Memory B cell (primary cell): Measurements from ENCODE around the gene SGO2.

Experiments
- ATAC-seq: fragments of 150-1000 bp; cut with Tn5 transposase; 2 replicates; pipeline ENCODE4 v1.10.0; 2021; ENCODE audit warnings: low read depth, mild to moderate bottlenecking, moderate library complexity
- DNase-seq, 2 donors: peaks; one replicate each; pipeline ENCODE4 v3.0.0; 2022; ENCODE audit warnings: low spot score in 2 of 2
- H3K27ac Mint-ChIP-seq: one replicate; pipeline ENCODE4 v1.8.0; 2022; ENCODE audit warnings: mild to moderate bottlenecking, moderate library complexity, mixed read lengths
- H3K27me3 Mint-ChIP-seq: one replicate; pipeline ENCODE4 v1.8.0; 2022; ENCODE audit warnings: mixed read lengths
- H3K36me3 Mint-ChIP-seq: one replicate; pipeline ENCODE4 v1.8.0; 2022; ENCODE audit warnings: mild to moderate bottlenecking, mixed read lengths
- H3K4me1 Mint-ChIP-seq: one replicate; pipeline ENCODE4 v1.8.0; 2022; ENCODE audit warnings: mixed read lengths
- H3K4me3 Mint-ChIP-seq: one replicate; pipeline ENCODE4 v1.8.0; 2022; ENCODE audit warnings: mild to moderate bottlenecking, moderate library complexity, mixed read lengths
- H3K9me3 Mint-ChIP-seq: one replicate; pipeline ENCODE4 v1.8.0; 2022; ENCODE audit warnings: mixed read lengths

The SGO2 gene, protein sequence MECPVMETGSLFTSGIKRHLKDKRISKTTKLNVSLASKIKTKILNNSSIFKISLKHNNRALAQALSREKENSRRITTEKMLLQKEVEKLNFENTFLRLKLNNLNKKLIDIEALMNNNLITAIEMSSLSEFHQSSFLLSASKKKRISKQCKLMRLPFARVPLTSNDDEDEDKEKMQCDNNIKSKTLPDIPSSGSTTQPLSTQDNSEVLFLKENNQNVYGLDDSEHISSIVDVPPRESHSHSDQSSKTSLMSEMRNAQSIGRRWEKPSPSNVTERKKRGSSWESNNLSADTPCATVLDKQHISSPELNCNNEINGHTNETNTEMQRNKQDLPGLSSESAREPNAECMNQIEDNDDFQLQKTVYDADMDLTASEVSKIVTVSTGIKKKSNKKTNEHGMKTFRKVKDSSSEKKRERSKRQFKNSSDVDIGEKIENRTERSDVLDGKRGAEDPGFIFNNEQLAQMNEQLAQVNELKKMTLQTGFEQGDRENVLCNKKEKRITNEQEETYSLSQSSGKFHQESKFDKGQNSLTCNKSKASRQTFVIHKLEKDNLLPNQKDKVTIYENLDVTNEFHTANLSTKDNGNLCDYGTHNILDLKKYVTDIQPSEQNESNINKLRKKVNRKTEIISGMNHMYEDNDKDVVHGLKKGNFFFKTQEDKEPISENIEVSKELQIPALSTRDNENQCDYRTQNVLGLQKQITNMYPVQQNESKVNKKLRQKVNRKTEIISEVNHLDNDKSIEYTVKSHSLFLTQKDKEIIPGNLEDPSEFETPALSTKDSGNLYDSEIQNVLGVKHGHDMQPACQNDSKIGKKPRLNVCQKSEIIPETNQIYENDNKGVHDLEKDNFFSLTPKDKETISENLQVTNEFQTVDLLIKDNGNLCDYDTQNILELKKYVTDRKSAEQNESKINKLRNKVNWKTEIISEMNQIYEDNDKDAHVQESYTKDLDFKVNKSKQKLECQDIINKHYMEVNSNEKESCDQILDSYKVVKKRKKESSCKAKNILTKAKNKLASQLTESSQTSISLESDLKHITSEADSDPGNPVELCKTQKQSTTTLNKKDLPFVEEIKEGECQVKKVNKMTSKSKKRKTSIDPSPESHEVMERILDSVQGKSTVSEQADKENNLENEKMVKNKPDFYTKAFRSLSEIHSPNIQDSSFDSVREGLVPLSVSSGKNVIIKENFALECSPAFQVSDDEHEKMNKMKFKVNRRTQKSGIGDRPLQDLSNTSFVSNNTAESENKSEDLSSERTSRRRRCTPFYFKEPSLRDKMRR

DNA sequence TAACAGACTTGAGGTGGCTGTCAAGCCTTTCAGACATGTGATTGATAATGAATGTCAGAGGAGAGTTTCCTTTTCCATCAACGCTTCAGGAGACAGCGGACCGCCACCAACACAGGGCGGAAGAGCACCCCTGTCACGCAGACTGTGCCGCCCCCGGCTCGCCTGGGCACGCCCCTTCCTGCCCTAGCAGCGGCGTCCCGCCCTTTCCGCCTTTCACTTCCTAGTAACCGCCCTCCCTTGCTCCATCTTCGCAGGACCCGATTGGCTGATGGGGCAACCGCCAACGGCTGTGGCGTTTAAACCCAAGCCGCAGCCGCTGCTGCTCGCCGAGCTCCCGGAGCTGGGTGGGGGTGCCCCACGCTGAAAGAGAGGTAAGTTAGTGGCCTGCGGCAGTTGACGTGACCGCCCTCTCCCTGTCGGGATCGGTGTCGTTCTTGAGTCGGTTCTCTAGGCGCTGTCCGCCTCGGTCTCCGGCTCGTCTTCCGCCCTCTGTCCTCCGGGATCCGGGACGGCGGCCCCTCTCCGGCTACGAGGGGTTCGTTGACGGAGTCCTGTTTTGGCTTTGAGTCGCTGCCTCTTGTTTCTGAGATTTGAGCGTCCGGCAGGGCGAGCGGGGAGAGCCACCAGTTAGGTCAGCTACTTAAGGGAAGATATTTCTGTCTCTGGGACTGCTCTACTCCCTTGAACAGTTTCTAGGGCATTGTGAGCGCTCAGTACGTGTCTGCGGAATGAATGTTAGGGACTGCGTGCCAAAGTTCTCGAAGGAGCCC, at the start of gene SGO2:
TSS of gene SGO2 (plus strand) at position 326 of the 770 bp plus-strand sequence. CDS start 6,769 bp downstream, outside the sequence.
- H3K9me3 Mint-ChIP-seq = no peaks in the 10 kb centered on the region
- H3K27ac Mint-ChIP-seq = peak within 1 kb of the TSS; percentile 65
- peaks cover 4% of the 10 kb centered on the region for H3K4me1 Mint-ChIP-seq
- H3K27me3 Mint-ChIP-seq = peaks cover 1% of the 10 kb centered on the region
- ATAC-seq (peak; percentile 100), DNase-seq (peak; percentile 90 to 92)
- H3K36me3 Mint-ChIP-seq = no peaks in the 10 kb centered on the region
- peak within 1 kb of the TSS; percentile 94 for H3K4me3 Mint-ChIP-seq

DNA sequence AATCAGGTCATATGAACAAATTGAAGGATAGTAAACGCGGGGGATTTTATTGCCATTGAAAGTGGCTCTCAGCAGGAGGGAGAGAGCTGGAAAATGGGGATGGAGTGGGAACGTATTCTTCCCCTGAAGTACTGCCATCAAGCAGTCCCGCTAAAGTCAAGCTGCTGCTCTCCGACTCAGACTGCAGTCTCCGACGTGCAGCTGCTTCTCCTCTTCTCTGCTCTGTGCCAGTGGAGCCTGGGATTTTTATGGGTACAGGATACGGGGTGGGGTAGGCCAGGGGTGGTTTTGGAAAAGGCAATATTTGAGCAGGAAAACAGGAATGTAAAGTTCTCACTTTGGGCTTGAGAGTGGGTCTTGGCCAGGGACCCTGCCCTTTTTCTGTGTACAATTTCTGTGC, 49.2 kb upstream of the SGO2 start:
- Mint-ChIP-seq H3K9me3 (no peaks in the 10 kb centered on the region), H3K27me3 (no peaks in the 10 kb centered on the region), H3K27ac (no peak overlapping the region), H3K36me3 (no peaks in the 10 kb centered on the region), H3K4me3 (no peak overlapping the region), H3K4me1 (no peaks in the 10 kb centered on the region)
- DNase-seq (no peak), ATAC-seq (no peak)

DNA sequence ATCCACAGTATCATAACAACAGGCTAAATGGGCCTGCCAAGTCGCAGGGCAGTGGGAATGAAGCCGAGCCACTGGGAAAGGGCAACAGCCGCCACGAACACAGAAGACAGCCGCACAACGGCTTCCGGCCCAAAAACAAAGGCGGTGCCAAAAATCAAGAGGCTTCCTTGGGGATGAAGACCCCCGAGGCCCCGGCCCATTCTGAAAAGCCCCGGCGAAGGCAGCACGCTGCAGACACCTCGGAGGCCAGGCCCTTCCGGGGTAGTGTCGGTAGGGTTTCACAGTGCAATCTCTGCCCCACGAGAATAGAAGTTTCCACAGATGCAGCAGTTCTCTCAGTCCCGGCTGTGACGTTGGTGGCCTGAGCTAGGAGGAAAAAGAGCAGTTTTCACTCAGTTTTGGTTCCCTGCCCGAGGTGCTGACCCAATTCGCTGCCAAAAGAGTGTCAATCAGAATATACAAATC, 48.3 kb upstream of the SGO2 start:
- Mint-ChIP-seq H3K36me3 (no peaks in the 10 kb centered on the region), H3K4me3 (no peak overlapping the region), H3K9me3 (no peaks in the 10 kb centered on the region), H3K27ac (no peak overlapping the region), H3K4me1 (no peaks in the 10 kb centered on the region), H3K27me3 (no peaks in the 10 kb centered on the region)
- no peak for DNase-seq
- no peak for ATAC-seq

DNA sequence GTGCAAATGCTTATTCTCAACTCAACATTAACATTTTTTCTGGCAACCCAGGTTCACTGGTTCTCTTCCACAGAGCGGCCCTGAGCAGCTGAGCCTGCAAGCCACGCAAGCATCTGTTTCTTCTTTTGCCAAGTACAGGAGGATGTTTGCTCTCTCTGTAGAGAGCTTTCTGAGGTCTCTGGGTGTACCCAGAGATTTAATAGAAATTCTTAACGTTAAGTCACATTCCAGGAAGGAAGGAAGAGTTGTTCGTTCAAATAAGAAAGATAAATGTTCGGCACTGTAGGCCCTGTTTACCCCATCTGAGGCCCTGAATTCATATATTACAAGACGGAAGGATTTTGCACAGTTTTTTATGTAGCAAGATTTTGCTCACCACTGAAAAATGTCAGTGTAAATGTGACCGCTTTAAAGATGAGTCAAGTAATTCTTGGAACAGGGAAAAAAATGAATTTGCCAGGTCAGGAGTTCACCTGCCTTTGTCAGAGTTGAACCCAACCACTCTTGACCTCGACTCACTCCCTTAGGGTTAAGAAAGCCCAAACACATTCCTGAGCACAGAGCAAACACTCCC, 46.2 kb upstream of the SGO2 start:
- Mint-ChIP-seq H3K9me3 (no peaks in the 10 kb centered on the region), H3K27ac (no peak overlapping the region), H3K36me3 (no peaks in the 10 kb centered on the region), H3K4me1 (no peaks in the 10 kb centered on the region), H3K27me3 (peaks cover 5% of the 10 kb centered on the region), H3K4me3 (no peak overlapping the region)
- no peak for ATAC-seq
- no peak for DNase-seq

DNA sequence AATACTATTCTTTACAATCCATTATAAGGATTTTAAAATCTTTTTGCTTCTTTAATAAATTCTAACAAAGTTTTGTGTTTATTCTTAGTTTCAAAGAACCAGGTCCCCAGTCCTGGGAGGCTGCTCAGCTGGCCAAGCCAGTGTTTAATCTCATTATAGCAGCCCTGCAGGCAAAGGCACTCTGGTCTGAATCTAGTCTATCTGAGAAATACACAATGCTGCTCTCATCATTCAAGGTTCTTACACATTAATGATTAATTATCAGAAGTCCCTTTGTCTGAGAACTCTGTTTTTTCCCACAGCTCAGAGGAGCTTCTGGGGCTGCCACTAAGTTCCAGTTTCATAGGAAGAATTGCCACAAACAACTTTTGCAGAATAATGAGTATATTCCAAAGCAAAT, 43.8 kb upstream of the SGO2 start:
- no peak for ATAC-seq
- H3K4me1 Mint-ChIP-seq = no peaks in the 10 kb centered on the region

DNA sequence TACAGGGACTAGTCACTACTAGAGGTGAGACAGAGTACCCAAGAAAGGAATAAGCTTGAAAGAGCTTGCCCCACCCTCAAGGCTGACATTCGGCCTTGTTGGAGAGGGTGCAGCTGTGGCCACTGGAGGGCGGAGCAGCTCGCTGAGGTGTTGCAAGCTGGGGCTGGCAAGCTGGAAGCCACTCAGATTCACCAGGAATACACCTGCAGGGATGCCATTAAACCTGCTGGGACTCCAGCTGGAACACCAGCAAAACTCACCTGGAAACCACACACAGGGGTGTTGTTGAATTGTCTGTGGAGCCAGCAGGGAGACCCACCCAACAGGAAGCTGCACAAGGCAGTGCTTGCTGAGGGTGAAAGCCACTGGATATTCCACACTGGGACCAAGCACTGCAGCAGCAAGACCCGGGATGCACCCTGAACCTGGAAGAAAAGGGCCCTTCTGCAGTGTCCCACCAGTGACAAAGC, 42.2 kb upstream of the SGO2 start:
- ATAC-seq (peak; percentile 59), DNase-seq (no peak)
- no peaks in the 10 kb centered on the region for H3K9me3 Mint-ChIP-seq
- H3K27me3 Mint-ChIP-seq = peaks cover 5% of the 10 kb centered on the region
- H3K4me1 Mint-ChIP-seq = no peaks in the 10 kb centered on the region
- H3K36me3 Mint-ChIP-seq = no peaks in the 10 kb centered on the region
- no peak overlapping the region for H3K27ac Mint-ChIP-seq
- H3K4me3 Mint-ChIP-seq = no peak overlapping the region

More for the DNA sequence above, 43.8 kb upstream of the SGO2 start:
- no peak for DNase-seq
- H3K27ac Mint-ChIP-seq = no peak overlapping the region
- H3K4me3 Mint-ChIP-seq = no peak overlapping the region
- H3K36me3 Mint-ChIP-seq = no peaks in the 10 kb centered on the region
- H3K9me3 Mint-ChIP-seq = no peaks in the 10 kb centered on the region
- peaks cover 5% of the 10 kb centered on the region for H3K27me3 Mint-ChIP-seq

DNA sequence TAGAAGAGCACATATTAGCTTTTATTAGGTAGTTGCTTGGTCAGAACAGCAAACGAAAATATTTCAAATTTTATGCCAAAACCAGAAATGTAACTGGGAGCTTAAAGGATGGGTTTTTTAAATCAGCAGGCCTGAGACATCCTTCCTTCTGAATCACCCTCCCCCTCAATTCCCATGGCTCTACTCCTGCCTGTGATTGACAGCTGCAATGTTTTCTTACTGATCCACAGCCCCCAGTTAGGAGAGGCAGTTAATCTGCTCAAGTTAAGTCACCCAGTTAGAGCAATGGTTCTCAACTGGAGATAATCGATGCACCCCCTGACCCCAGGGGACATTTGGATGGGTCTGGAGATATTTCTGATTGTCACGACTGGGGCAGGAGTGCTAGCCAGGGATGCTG, 41.1 kb upstream of the SGO2 start:
- no peak for ATAC-seq
- H3K27ac Mint-ChIP-seq = no peak overlapping the region
- no peak for DNase-seq
- H3K9me3 Mint-ChIP-seq = no peaks in the 10 kb centered on the region
- H3K4me1 Mint-ChIP-seq = no peaks in the 10 kb centered on the region
- H3K4me3 Mint-ChIP-seq = no peak overlapping the region
- H3K27me3 Mint-ChIP-seq = peaks cover 5% of the 10 kb centered on the region
- H3K36me3 Mint-ChIP-seq = peaks cover 5% of the 10 kb centered on the region

DNA sequence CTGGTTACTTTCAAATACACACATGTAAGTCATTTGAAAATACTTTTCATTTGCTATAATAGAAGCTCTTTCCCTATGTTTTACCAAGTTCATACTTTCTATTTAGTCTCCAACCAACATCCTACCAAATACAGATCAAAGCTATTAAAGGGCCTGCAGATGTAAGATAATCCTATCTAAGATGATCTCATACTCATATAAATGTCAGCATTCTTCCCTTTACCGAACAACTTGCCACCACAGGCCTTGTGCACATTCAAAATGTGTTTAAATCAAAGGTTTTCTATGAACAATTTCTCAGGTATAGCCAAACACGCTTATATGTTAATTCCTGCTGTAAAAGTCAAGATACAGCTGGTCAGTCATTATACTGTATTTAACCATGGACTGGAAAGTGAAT, 39.5 kb upstream of the SGO2 start:
- peaks cover 14% of the 10 kb centered on the region for H3K36me3 Mint-ChIP-seq
- H3K27me3 Mint-ChIP-seq = peaks cover 5% of the 10 kb centered on the region
- H3K4me1 Mint-ChIP-seq = no peaks in the 10 kb centered on the region
- DNase-seq (no peak), ATAC-seq (no peak)
- no peak overlapping the region for H3K27ac Mint-ChIP-seq
- H3K4me3 Mint-ChIP-seq = no peak overlapping the region
- H3K9me3 Mint-ChIP-seq = no peaks in the 10 kb centered on the region

DNA sequence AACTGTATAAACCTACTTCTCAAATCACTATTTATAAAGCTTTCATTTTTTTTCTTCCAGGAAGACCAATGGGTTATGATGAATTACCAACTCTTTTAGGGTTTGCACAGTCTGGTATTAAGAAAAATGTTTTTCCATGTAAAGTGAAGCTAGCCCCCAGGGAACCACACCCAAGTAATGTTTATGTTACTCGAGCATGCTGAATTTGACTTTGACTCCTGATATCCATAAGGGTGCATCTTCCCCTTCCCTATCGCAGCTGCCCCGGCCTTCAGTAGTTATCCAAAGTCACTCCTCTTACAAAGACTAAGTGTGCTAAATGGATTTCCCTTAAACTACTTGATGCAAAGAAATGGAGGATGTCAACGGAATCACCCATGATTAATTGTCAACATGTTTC, 37.8 kb upstream of the SGO2 start:
- H3K36me3 Mint-ChIP-seq = peaks cover 26% of the 10 kb centered on the region
- no peak for DNase-seq
- no peaks in the 10 kb centered on the region for H3K9me3 Mint-ChIP-seq
- H3K4me3 Mint-ChIP-seq = no peak overlapping the region
- H3K27ac Mint-ChIP-seq = no peak overlapping the region
- no peaks in the 10 kb centered on the region for H3K4me1 Mint-ChIP-seq
- no peak for ATAC-seq
- peaks cover 3% of the 10 kb centered on the region for H3K27me3 Mint-ChIP-seq

DNA sequence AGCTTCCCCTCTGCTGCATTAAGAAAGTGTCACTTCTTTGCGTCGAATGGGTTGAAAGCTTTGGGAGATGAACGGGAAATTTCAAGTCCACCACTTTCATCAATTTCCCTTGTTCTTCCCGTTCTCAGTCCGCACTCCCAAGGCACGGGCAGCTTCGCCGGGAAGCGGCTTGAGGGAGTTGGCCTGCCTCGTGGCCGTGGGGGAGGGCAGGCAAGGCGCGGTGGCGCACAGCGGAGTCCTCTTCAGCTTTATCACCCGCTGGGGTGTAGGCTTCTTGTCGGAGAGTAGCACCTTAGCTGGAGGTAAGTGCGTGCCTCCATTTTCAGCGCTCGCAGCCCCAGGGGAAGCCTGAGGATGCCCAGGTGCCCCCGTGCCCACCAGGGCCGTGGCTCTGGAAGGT, 36.0 kb upstream of the SGO2 start:
- no peak for ATAC-seq
- no peaks in the 10 kb centered on the region for H3K4me1 Mint-ChIP-seq
- no peak overlapping the region for H3K27ac Mint-ChIP-seq
- no peak overlapping the region for H3K4me3 Mint-ChIP-seq
- H3K36me3 Mint-ChIP-seq = peaks cover 33% of the 10 kb centered on the region
- peak in 1 of 2 donors; percentile 7 for DNase-seq
- no peaks in the 10 kb centered on the region for H3K27me3 Mint-ChIP-seq
- H3K9me3 Mint-ChIP-seq = no peaks in the 10 kb centered on the region

DNA sequence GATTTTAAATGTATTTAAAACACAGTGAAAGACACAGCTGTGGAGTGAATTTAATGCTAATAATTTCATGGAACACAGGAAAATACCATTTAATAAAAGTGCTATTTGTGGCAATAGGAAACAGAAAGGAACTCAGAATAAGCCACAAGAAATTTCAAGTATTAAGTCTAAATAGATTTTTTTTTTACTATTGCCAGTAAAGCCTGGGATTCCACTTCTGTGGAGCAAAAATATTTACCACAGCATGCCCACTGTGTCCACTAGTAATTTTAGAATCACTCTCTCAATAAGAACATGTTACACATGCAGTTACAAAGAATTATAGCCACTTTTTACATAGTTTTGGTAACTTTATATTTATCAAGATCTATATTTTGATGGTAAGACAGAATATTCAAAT, 33.4 kb upstream of the SGO2 start:
- Mint-ChIP-seq H3K9me3 (no peaks in the 10 kb centered on the region), H3K27ac (no peak overlapping the region), H3K27me3 (no peaks in the 10 kb centered on the region), H3K36me3 (peaks cover 42% of the 10 kb centered on the region), H3K4me1 (no peaks in the 10 kb centered on the region), H3K4me3 (no peak overlapping the region)
- DNase-seq = no peak
- no peak for ATAC-seq

DNA sequence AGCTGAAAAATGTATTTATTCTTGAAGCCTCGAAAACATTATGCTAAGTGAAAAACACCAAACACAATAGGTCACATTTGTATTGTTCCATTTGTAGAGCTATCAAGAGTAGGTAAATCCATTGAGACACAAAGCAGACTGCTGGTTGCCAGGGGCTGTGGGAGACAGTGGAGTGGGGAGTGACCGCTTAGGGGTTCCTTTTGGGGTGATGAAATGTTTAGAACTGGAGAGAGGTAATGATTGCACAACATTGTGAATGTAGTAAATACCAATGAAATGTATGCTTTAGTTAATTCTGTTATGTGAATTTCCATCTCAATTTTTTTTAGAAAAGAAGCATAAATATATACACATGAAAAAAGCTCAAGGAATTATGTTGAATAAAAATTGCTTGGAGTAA, 32.0 kb upstream of the SGO2 start:
- Mint-ChIP-seq H3K27ac (no peak overlapping the region), H3K27me3 (no peaks in the 10 kb centered on the region), H3K36me3 (peaks cover 45% of the 10 kb centered on the region), H3K4me3 (no peak overlapping the region), H3K4me1 (no peaks in the 10 kb centered on the region), H3K9me3 (no peaks in the 10 kb centered on the region)
- ATAC-seq = no peak
- DNase-seq = no peak

DNA sequence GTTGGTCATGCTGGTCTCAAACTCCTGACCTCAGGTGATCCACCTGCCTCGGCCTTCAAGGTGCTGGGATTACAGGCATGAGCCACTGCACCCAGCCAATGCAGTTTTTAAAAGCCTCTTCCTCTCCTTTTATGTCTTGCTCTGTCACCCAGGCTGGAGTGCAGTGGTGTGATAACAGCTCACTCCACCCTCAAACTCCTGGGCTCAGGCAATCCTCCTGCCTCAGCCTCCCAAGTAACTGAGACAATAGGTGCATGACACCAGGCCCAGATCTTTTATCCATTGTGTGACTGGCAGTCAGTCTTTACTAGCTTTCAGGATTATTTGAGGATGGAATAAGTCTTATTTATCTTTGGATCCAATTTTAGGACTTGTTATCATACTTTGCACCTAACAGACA, 29.3 kb upstream of the SGO2 start:
- H3K36me3 Mint-ChIP-seq = peaks cover 34% of the 10 kb centered on the region

More for the DNA sequence above, 29.3 kb upstream of the SGO2 start:
- H3K9me3 Mint-ChIP-seq = no peaks in the 10 kb centered on the region
- no peaks in the 10 kb centered on the region for H3K4me1 Mint-ChIP-seq
- DNase-seq (no peak), ATAC-seq (no peak)
- H3K27ac Mint-ChIP-seq = no peak overlapping the region
- H3K4me3 Mint-ChIP-seq = no peak overlapping the region
- no peaks in the 10 kb centered on the region for H3K27me3 Mint-ChIP-seq
